K562 (cell line): ENCODE measurements around the gene NOP10. TPM values are rescaled to one million over a fixed set of nuclear protein-coding genes. Genes with fewer than 3 reads are reported as not detected.

Experiments
- ARID1B ChIP-seq: fragments of 450-650 bp; IDR thresholded peaks from 2 replicates; pipeline ENCODE4 v1.6.1; 2016; ENCODE audit warnings: antibody characterized with exemption, mild to moderate bottlenecking, inconsistent platforms
- CBFA2T3 ChIP-seq: fragments of 450-650 bp; IDR thresholded peaks from 2 replicates; pipeline ENCODE4 v1.6.1; 2017
- CCNT2 ChIP-seq: IDR thresholded peaks from 2 replicates; pipeline ENCODE4 v1.6.1; 2011; ENCODE audit warnings: borderline replicate concordance, low read depth, mild to moderate bottlenecking, moderate library complexity, mixed read lengths, low read length; ENCODE audit not compliant: insufficient read length; ENCODE audit errors: extremely low read depth
- CEBPB ChIP-seq: fragments of 450-650 bp; IDR thresholded peaks from 2 replicates; pipeline ENCODE4 v1.6.1; 2016; ENCODE audit warnings: missing genetic modification characterization, missing compliant biosample characterization
- DPF2 ChIP-seq: fragments of 450-650 bp; IDR thresholded peaks from 2 replicates; pipeline ENCODE4 v1.6.1; 2016
- ESRRA ChIP-seq: fragments of 450-650 bp; IDR thresholded peaks from 2 replicates; pipeline ENCODE4 v1.6.1; 2014; ENCODE audit warnings: low read depth, mild to moderate bottlenecking, moderate library complexity, borderline replicate concordance
- FOSL1 ChIP-seq: fragments of 200-800 bp; sonication (Bioruptor generic); conservative IDR thresholded peaks from 2 replicates; pipeline ENCODE4 v1.6.1; 2016; ENCODE audit warnings: missing genetic modification characterization, missing compliant biosample characterization
- FOXM1 ChIP-seq, 2 experiments: fragments of 450-650 bp in 1 of 2; sonication (generic) in 1 of 2; formaldehyde crosslinking in 1 of 2; IDR thresholded peaks; 2 replicates each; pipeline versions ENCODE4 v1.6.1 to v1.9.0; 2017 to 2022; ENCODE audit warnings: low read depth in 2 of 2, mild to moderate bottlenecking in 2 of 2, missing genetic modification reagents in 1 of 2, moderate library complexity in 1 of 2
- HDAC2 ChIP-seq: fragments of 450-650 bp; IDR thresholded peaks from 2 replicates; pipeline ENCODE4 v1.6.1; 2016; ENCODE audit warnings: mild to moderate bottlenecking
- HDAC8 ChIP-seq: fragments of 450-650 bp; IDR thresholded peaks from 2 replicates; pipeline ENCODE4 v1.6.1; 2016; ENCODE audit warnings: mild to moderate bottlenecking, missing genetic modification characterization, moderate library complexity, missing compliant biosample characterization
- HES1 ChIP-seq: fragments of 450-650 bp; IDR thresholded peaks from 2 replicates; pipeline ENCODE4 v1.6.1; 2016; ENCODE audit warnings: low read depth, mild to moderate bottlenecking, moderate library complexity
- KDM5B ChIP-seq: fragments of 200-600 bp; sonication (generic); IDR thresholded peaks from 2 replicates; pipeline ENCODE4 v1.6.1; 2012; ENCODE audit warnings: low read depth, mild to moderate bottlenecking, moderate library complexity, low read length, control low read depth, inconsistent platforms; ENCODE audit not compliant: insufficient replicate concordance
- LCOR ChIP-seq: sonication (generic); formaldehyde crosslinking; IDR thresholded peaks from 2 replicates; pipeline ENCODE4 v1.8.0; 2022; ENCODE audit warnings: mild to moderate bottlenecking, missing genetic modification reagents
- LEF1 ChIP-seq: fragments of 450-650 bp; IDR thresholded peaks from 2 replicates; pipeline ENCODE4 v1.6.1; 2016; ENCODE audit warnings: mild to moderate bottlenecking
- MBD2 ChIP-seq: sonication (generic); IDR thresholded peaks from 2 replicates; pipeline ENCODE4 v1.6.1; 2016; ENCODE audit warnings: low read depth, borderline replicate concordance
- MEIS2 ChIP-seq: fragments of 450-650 bp; IDR thresholded peaks from 2 replicates; pipeline ENCODE4 v1.6.1; 2014; ENCODE audit warnings: mild to moderate bottlenecking; ENCODE audit not compliant: partially characterized antibody
- MTA1 ChIP-seq: fragments of 450-650 bp; IDR thresholded peaks from 2 replicates; pipeline ENCODE4 v1.6.1; 2017; ENCODE audit warnings: borderline replicate concordance
- MTA2 ChIP-seq: fragments of 450-650 bp; IDR thresholded peaks from 2 replicates; pipeline ENCODE4 v1.6.1; 2016; ENCODE audit warnings: low read depth
- NCOA1 ChIP-seq: fragments of 450-650 bp; IDR thresholded peaks from 2 replicates; pipeline ENCODE4 v1.6.1; 2016; ENCODE audit warnings: low read depth
- NCOR1 ChIP-seq: fragments of 450-650 bp; IDR thresholded peaks from 2 replicates; pipeline ENCODE4 v1.6.1; 2016; ENCODE audit warnings: mild to moderate bottlenecking, moderate library complexity
- NR2C2 ChIP-seq, 2 experiments: fragments of 200-800 bp in 1 of 2; sonication (Bioruptor generic) in 1 of 2; sonication (generic) in 1 of 2; formaldehyde crosslinking in 1 of 2; IDR thresholded peaks; 2 replicates each; pipeline versions ENCODE4 v1.6.1 to v1.8.0; 2016 to 2022; ENCODE audit warnings: mild to moderate bottlenecking in 1 of 2, missing compliant biosample characterization in 1 of 2, missing genetic modification characterization in 1 of 2, missing genetic modification reagents in 1 of 2
- PML ChIP-seq: IDR thresholded peaks from 2 replicates; pipeline ENCODE4 v1.6.1; 2012; ENCODE audit warnings: low read length, inconsistent platforms
- POLR2AphosphoS5 ChIP-seq: IDR thresholded peaks from 2 replicates; pipeline ENCODE4 v1.6.1; 2011; ENCODE audit warnings: mild to moderate bottlenecking, low read depth, low read length, moderate library complexity; ENCODE audit not compliant: control insufficient read depth, insufficient read depth
- RCOR1 ChIP-seq, 2 experiments: IDR thresholded peaks; 2 replicates each; pipeline ENCODE4 v1.6.1; 2012; ENCODE audit warnings: low read depth in 2 of 2, low read length in 2 of 2, borderline replicate concordance in 1 of 2, improper control_type of control experiment in 1 of 2
- SOX6 ChIP-seq: fragments of 450-650 bp; IDR thresholded peaks from 2 replicates; pipeline ENCODE4 v1.6.1; 2014; ENCODE audit warnings: mild to moderate bottlenecking
- TCF7L2 ChIP-seq: fragments of 150-350 bp; IDR thresholded peaks from 2 replicates; pipeline ENCODE4 v1.6.1; 2016; ENCODE audit warnings: low read depth, mild to moderate bottlenecking, low read length, moderate library complexity
- ZEB2 ChIP-seq: fragments of 450-650 bp; IDR thresholded peaks from 2 replicates; pipeline ENCODE4 v1.6.1; 2016
- polyA plus RNA-seq, 8 experiments: library from polyadenylated mRNA; depleted of rRNA in 4 of 8; stranded (reverse) in 5 of 8; unstranded in 3 of 8; fragments of >200 nt; fragmentation: Nextera tagmentation in 2 of 8; fragmentation: Illumina TruSeq in 1 of 8; extraction: Ambion mirVana in 2 of 8; extraction: Trizol in 1 of 8; gene quantifications; 2 replicates each; pipeline versions ENCODE4 v1.2.1 to v1.2.3, GENCODE V29; 2011 to 2014; ENCODE audit warnings: inconsistent platforms in 1 of 8, missing spikeins in 1 of 8
- total RNA-seq, 7 experiments: library from RNA; depleted of rRNA in 6 of 7; stranded (reverse); fragments of >200 nt in 6 of 7; fragmentation: Illumina TruSeq in 2 of 7; extraction: Trizol in 2 of 7; gene quantifications; 2 replicates each; pipeline versions ENCODE4 v1.2.1 to v1.2.3, GENCODE V29; 2011 to 2021; ENCODE audit warnings: low replicate concordance in 1 of 7
- TF ChIP-seq, protein P1 (sequence below): sonication (generic); IDR thresholded peaks from 2 replicates; pipeline ENCODE4 v1.6.1; 2016
- TF ChIP-seq, protein P2 (sequence below), 2 experiments: fragments of 450-650 bp; IDR thresholded peaks; 2 replicates each; pipeline ENCODE4 v1.6.1; 2016

Gene NOP10
- total and polyA plus RNA-seq, 9 of the 15 experiments (the other 6 are each of a cell fraction or from before 2014, with no cell fraction given) = 250 to 1,663 (median 449) TPM

GRCh38 chr15:34331809-34332208 lies 11.1 kb downstream of the NOP10 start (continued):
- TF ChIP-seq, protein P1, sequence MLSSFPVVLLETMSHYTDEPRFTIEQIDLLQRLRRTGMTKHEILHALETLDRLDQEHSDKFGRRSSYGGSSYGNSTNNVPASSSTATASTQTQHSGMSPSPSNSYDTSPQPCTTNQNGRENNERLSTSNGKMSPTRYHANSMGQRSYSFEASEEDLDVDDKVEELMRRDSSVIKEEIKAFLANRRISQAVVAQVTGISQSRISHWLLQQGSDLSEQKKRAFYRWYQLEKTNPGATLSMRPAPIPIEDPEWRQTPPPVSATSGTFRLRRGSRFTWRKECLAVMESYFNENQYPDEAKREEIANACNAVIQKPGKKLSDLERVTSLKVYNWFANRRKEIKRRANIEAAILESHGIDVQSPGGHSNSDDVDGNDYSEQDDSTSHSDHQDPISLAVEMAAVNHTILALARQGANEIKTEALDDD = peak; percentile 72
- 0 out of 2 replicates have a peak, but pooled peaks have one; percentile 28 for TF ChIP-seq HDAC2
- peak; percentile 44; the same call in 1 of the 2 replicates for TF ChIP-seq PML
- no peak for TF ChIP-seq NR2C2 (CRISPR knock-in tag; IDR thresholded peaks at IDR 0.05)
- no peak for TF ChIP-seq NR2C2 (tag; IDR thresholded peaks at IDR 0.05)
- 0 out of 2 replicates have a peak, but pooled peaks have one; percentile 18 for TF ChIP-seq NCOA1
- 0 out of 2 replicates have a peak, but pooled peaks have one; percentile 23 for TF ChIP-seq POLR2AphosphoS5
- peak in 1 of 2 experiments; percentile 48; a peak in 1 of 4 replicates for TF ChIP-seq RCOR1 (IDR thresholded peaks at IDR 0.05; ENCODE audit: borderline replicate concordance in 1 of 2, low read depth in 2 of 2, low read length in 2 of 2)
- TF ChIP-seq, protein P2, sequence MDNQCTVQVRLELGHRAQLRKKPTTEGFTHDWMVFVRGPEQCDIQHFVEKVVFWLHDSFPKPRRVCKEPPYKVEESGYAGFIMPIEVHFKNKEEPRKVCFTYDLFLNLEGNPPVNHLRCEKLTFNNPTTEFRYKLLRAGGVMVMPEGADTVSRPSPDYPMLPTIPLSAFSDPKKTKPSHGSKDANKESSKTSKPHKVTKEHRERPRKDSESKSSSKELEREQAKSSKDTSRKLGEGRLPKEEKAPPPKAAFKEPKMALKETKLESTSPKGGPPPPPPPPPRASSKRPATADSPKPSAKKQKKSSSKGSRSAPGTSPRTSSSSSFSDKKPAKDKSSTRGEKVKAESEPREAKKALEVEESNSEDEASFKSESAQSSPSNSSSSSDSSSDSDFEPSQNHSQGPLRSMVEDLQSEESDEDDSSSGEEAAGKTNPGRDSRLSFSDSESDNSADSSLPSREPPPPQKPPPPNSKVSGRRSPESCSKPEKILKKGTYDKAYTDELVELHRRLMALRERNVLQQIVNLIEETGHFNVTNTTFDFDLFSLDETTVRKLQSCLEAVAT (IDR thresholded peaks at IDR 0.05) = peak in 1 of 2 experiments; percentile 86; a peak in 2 of 4 replicates
- TF ChIP-seq KDM5B = no peak
- peak; percentile 91 for TF ChIP-seq MEIS2
- 0 out of 2 replicates have a peak, but pooled peaks have one; percentile 17 for TF ChIP-seq MBD2
- TF ChIP-seq NCOR1 = peak; percentile 67
- TF ChIP-seq TCF7L2 = no peak
- TF ChIP-seq MTA1 = no peak; the same call in 1 of the 2 replicates
- TF ChIP-seq HES1 = peak; percentile 56; the same call in 1 of the 2 replicates
- peak; percentile 6 for TF ChIP-seq CCNT2
- no peak for TF ChIP-seq HDAC8 (tag)
- TF ChIP-seq DPF2 = peak; percentile 89
- no peak for TF ChIP-seq CEBPB (tag)
- peak; percentile 83 for TF ChIP-seq CBFA2T3
- peak; percentile 48; the same call in 1 of the 2 replicates for TF ChIP-seq FOSL1
- TF ChIP-seq ARID1B = peak; percentile 91
- TF ChIP-seq LCOR (CRISPR knock-in tag) = no peak
- TF ChIP-seq ZEB2 = peak; percentile 58
- TF ChIP-seq FOXM1 (IDR thresholded peaks at IDR 0.05; ENCODE audit: low read depth) = peak; percentile 23; the same call in 1 of the 2 replicates
- no peak for TF ChIP-seq FOXM1 (CRISPR knock-in tag; IDR thresholded peaks at IDR 0.05; ENCODE audit: low read depth)
- TF ChIP-seq MTA2 = peak; percentile 58; the same call in 1 of the 2 replicates
- TF ChIP-seq ESRRA = peak; percentile 43; the same call in 1 of the 2 replicates
- TF ChIP-seq LEF1 = peak; percentile 84
- peak; percentile 95 for TF ChIP-seq SOX6
